ENCODE measurements around the gene ELOVL1. TPM values are rescaled to one million over a fixed set of nuclear protein-coding genes. Genes with fewer than 3 reads are reported as not detected.

ELOVL1 gene
- total RNA-seq, 1 donor from 2014 or later, result 74.2 TPM

DNA sequence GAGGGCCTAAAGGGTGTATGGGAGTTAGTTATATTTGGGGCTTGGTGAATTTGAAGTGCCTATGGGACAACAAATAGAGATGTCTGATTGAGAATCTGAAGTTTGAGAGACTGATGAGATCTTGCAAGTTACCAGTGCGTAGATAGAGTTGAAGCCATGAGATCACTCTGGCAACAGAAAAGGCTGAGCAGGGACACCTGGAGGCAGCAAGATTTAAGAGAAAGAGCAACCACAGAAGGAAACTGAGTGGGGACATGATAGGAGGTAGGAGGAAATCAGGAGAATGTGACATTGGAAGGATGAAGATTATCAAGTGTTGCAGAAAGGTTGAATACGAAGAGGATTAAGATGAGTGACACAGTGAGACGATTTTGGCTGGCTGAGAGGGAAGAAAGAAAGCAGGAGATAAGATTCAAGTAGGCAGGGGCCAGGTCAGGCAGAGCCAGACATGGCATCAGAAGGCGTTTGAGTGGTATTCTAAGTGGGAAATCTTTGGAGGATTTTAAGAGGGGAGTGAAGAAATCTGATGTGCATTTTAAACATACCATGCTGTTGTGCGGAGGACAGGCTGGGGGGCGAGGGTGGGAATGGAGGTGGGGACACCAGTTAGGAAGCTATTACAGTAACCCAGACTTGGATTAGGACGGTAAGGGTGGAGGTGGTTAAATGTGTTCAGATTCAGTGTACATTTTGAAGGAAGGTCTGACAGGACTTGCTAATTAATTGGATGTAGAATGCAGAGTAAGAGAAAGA lies 33.2 kb downstream of the ELOVL1 start:
- intact Hi-C loops (cut with micrococcal nuclease), result no loop called here

- intact Hi-C loops (cut with micrococcal nuclease), result no loop called here
Measured at GRCh38 chr1:43331688-43332087, 36.1 kb downstream of the ELOVL1 start.

GRCh38 chr1:43329995-43330751 lies 37.6 kb downstream of the ELOVL1 start:
- intact Hi-C loops (cut with micrococcal nuclease), result no loop called here

- intact Hi-C loops (cut with micrococcal nuclease), result no loop called here
Measured at GRCh38 chr1:43327549-43328292, 40.1 kb downstream of the ELOVL1 start.

DNA sequence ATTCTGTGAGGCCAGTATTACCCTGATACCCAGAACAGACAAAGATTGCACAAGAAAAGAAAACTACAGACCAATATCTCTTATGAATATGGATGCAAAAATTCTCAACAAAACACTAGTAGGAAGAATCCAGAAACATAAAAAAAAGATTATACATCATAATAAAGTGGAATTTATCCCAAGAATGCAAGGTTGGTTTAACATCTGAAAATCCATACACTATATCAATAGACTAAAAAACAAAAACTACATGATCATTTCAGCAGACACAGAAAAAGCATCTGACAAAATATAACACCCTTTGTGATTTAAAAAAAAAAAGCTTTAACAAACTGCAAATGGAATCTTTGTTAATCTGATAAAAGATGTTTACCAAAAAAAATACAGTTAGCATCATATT lies 42.4 kb downstream of the ELOVL1 start:
- intact Hi-C loops (cut with micrococcal nuclease), result no loop called here

- intact Hi-C loops (cut with micrococcal nuclease), result no loop called here
Measured at GRCh38 chr1:43324810-43325209, 43.0 kb downstream of the ELOVL1 start.

DNA sequence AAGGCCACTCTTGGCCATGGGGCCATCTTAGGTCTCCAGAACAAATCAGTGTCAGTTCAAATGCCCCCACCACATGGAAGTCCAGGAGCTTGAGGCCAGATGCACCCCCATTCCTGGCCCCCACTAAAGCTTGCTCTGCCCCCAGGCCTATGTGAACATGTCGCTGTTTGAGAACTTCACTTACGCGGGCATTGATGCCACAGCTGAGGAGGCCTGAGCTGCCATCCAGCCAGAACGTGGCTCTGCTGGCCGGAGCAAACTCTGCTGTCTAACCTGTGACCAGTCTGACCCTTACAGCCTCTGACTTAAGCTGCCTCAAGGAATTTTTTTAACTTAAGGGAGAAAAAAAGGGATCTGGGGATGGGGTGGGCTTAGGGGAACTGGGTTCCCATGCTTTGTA lies 45.3 kb downstream of the ELOVL1 start:
- intact Hi-C loops (cut with micrococcal nuclease), result no loop called here

DNA sequence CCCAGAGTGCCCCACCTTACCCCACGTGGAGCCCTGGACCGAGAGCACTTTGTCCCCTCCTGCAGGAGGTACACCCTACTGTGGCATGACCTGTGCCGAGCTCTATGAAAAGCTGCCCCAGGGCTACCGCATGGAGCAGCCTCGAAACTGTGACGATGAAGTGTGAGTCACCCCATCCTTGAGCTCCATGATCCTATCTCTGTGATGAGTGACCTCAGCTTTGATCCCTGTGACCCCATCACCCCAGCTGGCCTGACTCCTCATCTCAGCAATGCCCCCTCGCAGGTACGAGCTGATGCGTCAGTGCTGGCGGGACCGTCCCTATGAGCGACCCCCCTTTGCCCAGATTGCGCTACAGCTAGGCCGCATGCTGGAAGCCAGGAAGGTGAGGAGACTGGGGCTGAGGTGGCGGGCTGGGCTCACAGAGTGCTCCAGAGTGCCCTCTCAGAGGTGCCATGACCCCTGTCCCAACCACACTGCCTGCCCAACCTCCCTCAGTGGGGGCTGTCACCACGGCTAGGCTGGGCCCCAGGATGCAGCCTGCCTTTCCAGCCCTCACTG lies 46.4 kb downstream of the ELOVL1 start:
- intact Hi-C loops (cut with micrococcal nuclease), result no loop called here

DNA sequence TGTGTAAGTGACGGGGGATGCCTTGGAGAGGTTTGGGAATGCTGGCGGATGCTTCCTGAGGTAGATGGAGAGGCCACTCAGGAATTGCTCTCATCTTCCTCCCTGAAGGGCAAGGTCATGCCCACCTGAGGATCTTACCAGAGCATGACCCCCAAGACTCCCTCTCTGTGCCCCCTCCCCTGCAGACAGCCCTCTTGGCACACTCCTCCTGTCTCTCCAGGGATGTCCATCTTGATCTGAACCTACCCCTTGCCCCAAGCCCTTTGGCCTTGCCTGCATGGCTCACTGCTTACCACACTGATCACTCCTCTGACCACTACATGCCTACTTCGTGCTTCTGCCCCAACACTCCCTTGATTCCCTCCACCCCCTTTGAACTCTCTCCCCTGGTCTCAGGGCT lies 48.0 kb downstream of the ELOVL1 start:
- intact Hi-C loops (cut with micrococcal nuclease), result no loop called here

GRCh38 chr1:43319288-43319687 lies 48.5 kb downstream of the ELOVL1 start:
- intact Hi-C loops (cut with micrococcal nuclease), result no loop called here

DNA sequence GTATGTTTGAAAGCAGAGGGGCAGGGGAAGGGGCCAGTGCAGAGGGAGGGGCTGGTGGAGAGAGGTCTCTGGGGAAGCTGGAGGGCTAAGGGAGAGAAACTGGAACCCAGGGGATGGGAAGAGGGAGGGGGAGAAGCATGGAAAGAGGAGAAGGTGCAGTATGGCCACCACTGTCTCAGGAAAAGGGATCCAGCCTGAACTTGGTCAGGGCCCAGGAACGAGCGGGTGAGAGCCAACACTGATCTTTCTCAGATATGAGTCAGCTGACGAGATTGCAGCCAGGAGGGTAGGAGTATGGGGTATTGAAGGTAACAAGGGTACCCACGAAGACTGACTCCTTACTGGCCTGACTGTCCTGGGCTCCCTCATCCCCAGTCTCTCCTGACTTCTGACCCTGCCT lies 49.0 kb downstream of the ELOVL1 start:
- intact Hi-C loops (cut with micrococcal nuclease), result no loop called here

GRCh38 chr1:43317817-43318471 lies 49.9 kb downstream of the ELOVL1 start:
- intact Hi-C loops (cut with micrococcal nuclease), result no loop called here

DNA sequence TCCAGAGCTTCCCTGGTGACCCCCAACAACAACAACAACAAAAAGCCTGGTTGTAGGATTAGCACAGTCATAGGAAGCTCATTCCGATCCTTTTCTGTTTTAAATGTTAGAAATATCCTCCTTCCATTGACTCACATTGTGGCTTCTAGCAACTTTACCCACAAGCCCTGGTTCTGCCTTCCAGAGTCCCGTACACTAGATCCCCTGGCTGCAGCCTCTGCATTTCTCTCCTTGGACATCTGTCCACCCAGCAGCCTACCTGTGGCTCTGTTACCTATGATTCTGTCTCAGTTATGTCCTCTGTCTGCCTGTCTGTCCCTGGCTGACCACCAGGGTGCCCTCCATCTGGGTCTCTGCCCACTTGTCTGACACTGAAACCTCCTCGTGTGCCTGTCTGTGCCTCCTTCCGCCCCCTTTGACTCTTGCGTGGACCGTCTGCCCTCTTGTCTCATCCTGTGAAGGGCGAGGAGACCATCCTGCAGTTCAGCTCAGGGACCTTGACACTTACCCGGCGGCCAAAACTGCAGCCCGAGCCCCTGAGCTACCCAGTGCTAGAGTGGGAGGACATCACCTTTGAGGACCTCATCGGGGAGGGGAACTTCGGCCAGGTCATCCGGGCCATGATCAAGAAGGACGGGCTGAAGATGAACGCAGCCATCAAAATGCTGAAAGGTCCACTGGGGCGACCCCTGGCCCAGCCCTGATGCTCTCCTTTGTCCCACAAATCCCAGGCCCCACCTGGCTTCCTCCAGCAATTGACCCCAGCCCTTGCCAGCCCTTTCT lies 50.9 kb downstream of the ELOVL1 start:
- intact Hi-C loops (cut with micrococcal nuclease), result no loop called here

- intact Hi-C loops (cut with micrococcal nuclease), result no loop called here
Measured at GRCh38 chr1:43315963-43316737, 51.7 kb downstream of the ELOVL1 start.

- intact Hi-C loops (cut with micrococcal nuclease), result no loop called here
Measured at GRCh38 chr1:43315481-43315880, 52.3 kb downstream of the ELOVL1 start.

- intact Hi-C loops (cut with micrococcal nuclease), result no loop called here
Measured at GRCh38 chr1:43314233-43314632, 53.6 kb downstream of the ELOVL1 start.

DNA sequence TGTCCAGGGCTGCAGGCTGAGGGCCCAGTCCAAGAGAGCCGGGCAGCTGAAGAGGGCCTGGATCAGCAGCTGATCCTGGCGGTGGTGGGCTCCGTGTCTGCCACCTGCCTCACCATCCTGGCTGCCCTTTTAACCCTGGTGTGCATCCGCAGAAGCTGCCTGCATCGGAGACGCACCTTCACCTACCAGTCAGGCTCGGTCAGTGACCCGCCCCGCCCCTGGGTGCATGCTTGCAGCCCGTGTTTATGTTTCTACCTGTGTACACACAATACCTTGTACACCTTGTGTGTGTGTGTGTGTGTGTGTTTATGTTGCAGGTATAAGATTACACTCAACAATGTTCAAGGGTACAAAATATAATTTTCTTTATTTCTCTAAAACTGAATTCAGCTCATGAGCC lies 54.0 kb downstream of the ELOVL1 start:
- intact Hi-C loops (cut with micrococcal nuclease), result no loop called here
